ENCODE results near the gene MEDAG. TPM values are rescaled to one million over a fixed set of nuclear protein-coding genes. Genes with fewer than 3 reads are reported as not detected.

Gene MEDAG
- total RNA-seq, 4 donors from 2014 or later: 10.3 to 15.9 (median 14.8) TPM

- Histone ChIP-seq H3K27ac (no peak overlapping the region), H3K4me1 (no peaks in the 10 kb centered on the region), H3K27me3 (peaks cover 5% of the 10 kb centered on the region), H3K4me3 (no peak overlapping the region), H3K9me3 (peaks cover 3% of the 10 kb centered on the region), H3K36me3 (no peaks in the 10 kb centered on the region)
- no peak for DNase-seq (ENCODE audit: low spot score in 2 of 2)
- TF ChIP-seq EP300 (IDR thresholded peaks at IDR 0.05) (no peak), POLR2AphosphoS5 (IDR thresholded peaks at IDR 0.05) (no peak), CTCF (IDR thresholded peaks at IDR 0.05) (no peak), POLR2A (IDR thresholded peaks at IDR 0.05) (no peak)
- WGBS: 5% methylated on average over 5 of the region's 5 CpGs
These were observed 57.7 kb downstream of the MEDAG start for GRCh38 chr13:30963791-30964190.

- Histone ChIP-seq H3K27ac (no peak overlapping the region), H3K27me3 (peaks cover 5% of the 10 kb centered on the region), H3K4me1 (no peaks in the 10 kb centered on the region), H3K36me3 (no peaks in the 10 kb centered on the region), H3K4me3 (no peak overlapping the region), H3K9me3 (no peaks in the 10 kb centered on the region)
- TF ChIP-seq EP300 (IDR thresholded peaks at IDR 0.05) (no peak), POLR2AphosphoS5 (IDR thresholded peaks at IDR 0.05) (no peak), POLR2A (IDR thresholded peaks at IDR 0.05) (no peak), CTCF (IDR thresholded peaks at IDR 0.05) (no peak)
- no peak for DNase-seq (ENCODE audit: low spot score in 2 of 2)
- 95% methylated on average over 1 of the region's 1 CpG for WGBS
These were observed 59.3 kb downstream of the MEDAG start for GRCh38 chr13:30965380-30965779.

- H3K27me3 ChIP-seq: peaks cover 8% of the 10 kb centered on the region
- no peaks in the 10 kb centered on the region for H3K9me3 ChIP-seq
- H3K27ac ChIP-seq: no peak overlapping the region
- no peaks in the 10 kb centered on the region for H3K36me3 ChIP-seq
- TF ChIP-seq CTCF (IDR thresholded peaks at IDR 0.05) (no peak), EP300 (IDR thresholded peaks at IDR 0.05) (no peak), POLR2A (IDR thresholded peaks at IDR 0.05) (no peak), POLR2AphosphoS5 (IDR thresholded peaks at IDR 0.05) (no peak)
- DNase-seq (ENCODE audit: low spot score in 2 of 2): no peak
- WGBS: 87% methylated on average over 2 of the region's 3 CpGs
- no peaks in the 10 kb centered on the region for H3K4me1 ChIP-seq
- H3K4me3 ChIP-seq: no peak overlapping the region
These were observed 60.0 kb downstream of the MEDAG start for GRCh38 chr13:30966101-30966500.

GRCh38 chr13:30968846-30969245, 62.8 kb downstream of the MEDAG start:
- no peak overlapping the region for H3K27ac ChIP-seq
- H3K4me1 ChIP-seq: no peaks in the 10 kb centered on the region
- peaks cover 3% of the 10 kb centered on the region for H3K27me3 ChIP-seq
- DNase-seq (ENCODE audit: low spot score in 2 of 2): no peak
- no peak overlapping the region for H3K4me3 ChIP-seq
- no peaks in the 10 kb centered on the region for H3K36me3 ChIP-seq
- WGBS: 76% methylated on average over 2 of the region's 2 CpGs
- no peaks in the 10 kb centered on the region for H3K9me3 ChIP-seq
- TF ChIP-seq EP300 (IDR thresholded peaks at IDR 0.05): no peak

GRCh38 chr13:30971575-30971974, 65.5 kb downstream of the MEDAG start:
- no peaks in the 10 kb centered on the region for H3K4me1 ChIP-seq
- no peak for DNase-seq (ENCODE audit: low spot score in 2 of 2)
- no peak overlapping the region for H3K27ac ChIP-seq
- 81% methylated on average over 2 of the region's 2 CpGs for WGBS
- no peak overlapping the region for H3K4me3 ChIP-seq
- no peaks in the 10 kb centered on the region for H3K9me3 ChIP-seq
- no peaks in the 10 kb centered on the region for H3K36me3 ChIP-seq
- H3K27me3 ChIP-seq: peaks cover 3% of the 10 kb centered on the region
- TF ChIP-seq POLR2AphosphoS5 (IDR thresholded peaks at IDR 0.05): no peak
- TF ChIP-seq CTCF (IDR thresholded peaks at IDR 0.05): no peak
- no peak for TF ChIP-seq POLR2A (IDR thresholded peaks at IDR 0.05)
- TF ChIP-seq EP300 (IDR thresholded peaks at IDR 0.05): no peak

- Histone ChIP-seq H3K36me3 (no peaks in the 10 kb centered on the region), H3K4me3 (no peak overlapping the region), H3K4me1 (peaks cover 7% of the 10 kb centered on the region), H3K27me3 (peaks cover 3% of the 10 kb centered on the region), H3K9me3 (no peaks in the 10 kb centered on the region), H3K27ac (no peak overlapping the region)
- WGBS: 15% methylated on average over 1 of the region's 1 CpG
- TF ChIP-seq POLR2AphosphoS5 (IDR thresholded peaks at IDR 0.05) (no peak), EP300 (IDR thresholded peaks at IDR 0.05) (no peak), POLR2A (IDR thresholded peaks at IDR 0.05) (no peak), CTCF (IDR thresholded peaks at IDR 0.05) (no peak)
- DNase-seq (ENCODE audit: low spot score in 2 of 2): no peak
These were observed 66.9 kb downstream of the MEDAG start for GRCh38 chr13:30972888-30973377.

Measured in suprapubic skin (tissue), 4 donors.